Testis (tissue), 2 donors: ENCODE results near the gene CHRM4.

ENCODE experiments used
- CTCF ChIP-seq, 3 experiments: fragments of 450-650 bp in 2 of 3; fragments of 200-600 bp in 1 of 3; sonication (generic) in 1 of 3; IDR thresholded peaks; one replicate each; pipeline ENCODE4 v1.5.1; 2016 to 2019; ENCODE audit warnings: antibody characterized with exemption in 3 of 3, mild to moderate bottlenecking in 2 of 3, moderate library complexity in 1 of 3
- POLR2A ChIP-seq: fragments of 450-650 bp; IDR thresholded peaks from one replicate; pipeline ENCODE4 v1.6.1; 2017; ENCODE audit warnings: antibody characterized with exemption, mild to moderate bottlenecking, moderate library complexity

GRCh38 chr11:46364056-46364455 is 27.5 kb downstream of the CHRM4 start:
- TF ChIP-seq CTCF (IDR thresholded peaks at IDR 0.05) (no peak), POLR2A (no peak)
